A673 (cell line): ENCODE measurements around the gene ADGRG7.

ENCODE experiments used
- EZH2 ChIP-seq: fragments of 200-600 bp; sonication (generic); IDR thresholded peaks from 2 replicates; pipeline ENCODE4 v1.6.1; 2017; ENCODE audit warnings: borderline replicate concordance, low read depth, mild to moderate bottlenecking, mixed read lengths, antibody characterized with exemption, low read length; ENCODE audit not compliant: poor library complexity, severe bottlenecking
- TF ChIP-seq, protein P1 (sequence below): fragments of 300-800, 200-600 bp; sonication (generic); conservative IDR thresholded peaks from 2 replicates; pipeline ENCODE4 v1.5.1; 2017; ENCODE audit warnings: low read depth, mild to moderate bottlenecking, antibody characterized with exemption, low read length, moderate library complexity, mixed read lengths

- TF ChIP-seq, protein P1, sequence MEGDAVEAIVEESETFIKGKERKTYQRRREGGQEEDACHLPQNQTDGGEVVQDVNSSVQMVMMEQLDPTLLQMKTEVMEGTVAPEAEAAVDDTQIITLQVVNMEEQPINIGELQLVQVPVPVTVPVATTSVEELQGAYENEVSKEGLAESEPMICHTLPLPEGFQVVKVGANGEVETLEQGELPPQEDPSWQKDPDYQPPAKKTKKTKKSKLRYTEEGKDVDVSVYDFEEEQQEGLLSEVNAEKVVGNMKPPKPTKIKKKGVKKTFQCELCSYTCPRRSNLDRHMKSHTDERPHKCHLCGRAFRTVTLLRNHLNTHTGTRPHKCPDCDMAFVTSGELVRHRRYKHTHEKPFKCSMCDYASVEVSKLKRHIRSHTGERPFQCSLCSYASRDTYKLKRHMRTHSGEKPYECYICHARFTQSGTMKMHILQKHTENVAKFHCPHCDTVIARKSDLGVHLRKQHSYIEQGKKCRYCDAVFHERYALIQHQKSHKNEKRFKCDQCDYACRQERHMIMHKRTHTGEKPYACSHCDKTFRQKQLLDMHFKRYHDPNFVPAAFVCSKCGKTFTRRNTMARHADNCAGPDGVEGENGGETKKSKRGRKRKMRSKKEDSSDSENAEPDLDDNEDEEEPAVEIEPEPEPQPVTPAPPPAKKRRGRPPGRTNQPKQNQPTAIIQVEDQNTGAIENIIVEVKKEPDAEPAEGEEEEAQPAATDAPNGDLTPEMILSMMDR = no peak
- TF ChIP-seq EZH2 = no peak
These were observed 130.8 kb downstream of the ADGRG7 start for GRCh38 chr3:100740207-100740606.
